Measurements from ENCODE around the gene PAIP2B. TPM values are rescaled to one million over a fixed set of nuclear protein-coding genes. Genes with fewer than 3 reads are reported as not detected.

The PAIP2B gene
- 0.53 and 1.2 TPM in 2 replicates for total RNA-seq

GRCh38 chr2:71226965-71227560, at the start of gene PAIP2B:
Gene PAIP2B, minus strand, starts transcription at chr2:71227103. Its CDS starts 24,514 bp downstream, at chr2:71202589.

Small RNAs within 50 kb of the gene (small RNA-seq; reads per million reads assigned to genes)
- gene AC007881.1 = not detected

Other genes starting within 250 kb of the PAIP2B start
- gene ANKRD53, start 248.5 kb downstream of the PAIP2B start, total RNA-seq = 0.13 and 0.50 TPM in 2 replicates
- gene TEX261, start 232.2 kb downstream of the PAIP2B start, total RNA-seq = 43.4 and 56.5 TPM in 2 replicates
- gene NAGK, start 158.5 kb downstream of the PAIP2B start, total RNA-seq = 36.5 and 44.3 TPM in 2 replicates
- 8.4 and 9.2 TPM in 2 replicates for gene MCEE, start 96.9 kb downstream of the PAIP2B start, total RNA-seq
- 28.6 and 41.6 TPM in 2 replicates for gene MPHOSPH10, start 96.5 kb downstream of the PAIP2B start, total RNA-seq
- gene ZNF638, start 104.7 kb upstream of the PAIP2B start, total RNA-seq = 170 and 172 TPM in 2 replicates
- gene DYSF, start 226.5 kb upstream of the PAIP2B start, total RNA-seq = 122 and 135 TPM in 2 replicates

Measured in thoracic aorta endothelial cell (primary cell).